Measurements from ENCODE around the gene TRAPPC14.

TRAPPC14 gene

GRCh38 chr7:100126931-100127865 lies 31.3 kb downstream of the TRAPPC14 start, which contains the start of gene MBLAC1:
Gene MBLAC1 (plus strand): TSS chr7:100126967. CDS start chr7:100127396, 429 bp downstream.
- H3K4me3 ChIP-seq (ENCODE audit: low read depth, low read length): peak within 1 kb of the TSS; percentile 96
- peak; percentile 97 for DNase-seq (ENCODE audit: low read depth)
- TF ChIP-seq, protein P1, sequence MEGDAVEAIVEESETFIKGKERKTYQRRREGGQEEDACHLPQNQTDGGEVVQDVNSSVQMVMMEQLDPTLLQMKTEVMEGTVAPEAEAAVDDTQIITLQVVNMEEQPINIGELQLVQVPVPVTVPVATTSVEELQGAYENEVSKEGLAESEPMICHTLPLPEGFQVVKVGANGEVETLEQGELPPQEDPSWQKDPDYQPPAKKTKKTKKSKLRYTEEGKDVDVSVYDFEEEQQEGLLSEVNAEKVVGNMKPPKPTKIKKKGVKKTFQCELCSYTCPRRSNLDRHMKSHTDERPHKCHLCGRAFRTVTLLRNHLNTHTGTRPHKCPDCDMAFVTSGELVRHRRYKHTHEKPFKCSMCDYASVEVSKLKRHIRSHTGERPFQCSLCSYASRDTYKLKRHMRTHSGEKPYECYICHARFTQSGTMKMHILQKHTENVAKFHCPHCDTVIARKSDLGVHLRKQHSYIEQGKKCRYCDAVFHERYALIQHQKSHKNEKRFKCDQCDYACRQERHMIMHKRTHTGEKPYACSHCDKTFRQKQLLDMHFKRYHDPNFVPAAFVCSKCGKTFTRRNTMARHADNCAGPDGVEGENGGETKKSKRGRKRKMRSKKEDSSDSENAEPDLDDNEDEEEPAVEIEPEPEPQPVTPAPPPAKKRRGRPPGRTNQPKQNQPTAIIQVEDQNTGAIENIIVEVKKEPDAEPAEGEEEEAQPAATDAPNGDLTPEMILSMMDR (IDR thresholded peaks at IDR 0.05; ENCODE audit: insufficient read depth, low read depth, low read length, missing control alignments): no peak

DNA sequence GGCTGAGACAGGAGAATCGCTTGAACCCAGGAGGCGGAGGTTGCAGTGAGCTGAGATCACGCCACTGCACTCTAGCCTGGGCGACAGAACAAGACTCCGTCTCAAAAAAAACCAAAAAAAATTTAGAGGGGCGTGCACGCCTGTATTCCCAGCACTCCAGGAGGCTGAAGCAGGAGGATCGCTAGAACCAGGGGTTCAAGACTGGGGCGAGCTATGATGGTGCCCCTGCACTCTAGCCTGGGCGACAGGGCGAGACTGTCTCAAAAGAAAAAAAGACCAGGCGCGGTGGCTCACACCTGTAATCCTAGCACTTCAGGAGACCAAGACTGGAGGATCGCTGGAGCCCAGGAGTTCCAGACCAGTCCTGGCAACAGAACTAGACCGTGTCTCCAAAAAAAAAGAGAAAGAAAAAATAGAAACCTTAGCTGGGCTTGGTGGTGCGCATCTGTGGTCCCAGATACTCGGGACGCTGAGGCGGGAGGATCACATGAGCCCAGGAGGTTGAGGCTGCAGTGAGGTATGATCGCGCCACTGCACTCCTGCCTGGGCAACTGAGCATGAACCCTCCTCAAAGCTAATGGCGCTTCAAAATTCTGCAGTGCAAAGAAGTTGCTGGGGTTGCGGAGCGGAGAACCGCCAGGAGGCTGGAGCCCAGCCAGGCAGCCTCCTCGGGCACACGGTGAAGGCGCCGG lies 32.1 kb downstream of the TRAPPC14 start:
- DNase-seq (ENCODE audit: low read depth): no peak
- H3K4me3 ChIP-seq (ENCODE audit: low read depth, low read length): peak overlapping the region; percentile 96
- TF ChIP-seq, protein P1 (IDR thresholded peaks at IDR 0.05; ENCODE audit: insufficient read depth, low read depth, low read length, missing control alignments): no peak

GRCh38 chr7:100124301-100125230 lies 34.0 kb downstream of the TRAPPC14 start:
- no peak for DNase-seq (ENCODE audit: low read depth)
- TF ChIP-seq, protein P1 (IDR thresholded peaks at IDR 0.05; ENCODE audit: insufficient read depth, low read depth, low read length, missing control alignments): no peak
- H3K4me3 ChIP-seq (ENCODE audit: low read depth, low read length): no peak overlapping the region

DNA sequence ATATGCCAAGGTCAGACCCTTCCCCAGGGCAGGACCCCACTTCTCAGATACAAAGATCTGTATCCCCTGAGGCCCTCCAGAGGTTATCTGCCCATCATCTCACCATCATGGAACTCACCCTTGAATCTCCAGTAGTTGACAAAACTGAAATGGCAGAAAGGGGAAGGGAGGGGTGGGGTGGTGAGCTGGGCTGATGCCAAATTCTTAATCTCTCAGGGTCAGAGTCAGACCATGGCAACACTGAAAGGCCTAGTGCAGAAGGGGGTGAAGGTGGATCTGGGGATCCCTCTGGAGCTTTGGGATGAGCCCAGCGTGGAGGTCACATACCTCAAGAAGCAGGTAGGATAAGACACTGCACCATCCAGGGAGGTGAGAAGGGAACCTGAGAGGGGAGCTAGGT lies 36.0 kb downstream of the TRAPPC14 start:
- TF ChIP-seq, protein P1 (IDR thresholded peaks at IDR 0.05; ENCODE audit: insufficient read depth, low read depth, low read length, missing control alignments): no peak
- no peak for DNase-seq (ENCODE audit: low read depth)
- H3K4me3 ChIP-seq (ENCODE audit: low read depth, low read length): no peak overlapping the region

DNA sequence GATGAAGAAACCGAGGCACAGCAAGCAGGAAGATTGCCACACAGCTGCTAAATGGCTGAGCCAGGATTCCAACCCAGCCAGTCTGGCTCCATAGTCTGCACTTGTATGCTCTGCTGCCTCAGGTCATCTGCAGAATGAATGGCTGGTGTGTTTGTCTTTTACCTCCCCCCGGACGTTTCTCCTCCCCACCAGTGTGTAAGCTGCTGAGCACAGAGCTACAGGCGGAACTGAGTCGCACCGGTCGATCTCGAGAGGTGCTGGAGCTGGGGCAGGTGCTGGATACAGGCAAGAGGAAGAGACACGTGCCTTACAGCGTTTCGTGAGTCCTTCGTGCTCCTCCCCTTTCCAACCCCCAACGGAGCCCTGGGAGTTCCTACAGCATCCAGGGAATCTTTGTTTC lies 36.5 kb downstream of the TRAPPC14 start:
- TF ChIP-seq, protein P1 (IDR thresholded peaks at IDR 0.05; ENCODE audit: insufficient read depth, low read depth, low read length, missing control alignments): no peak
- H3K4me3 ChIP-seq (ENCODE audit: low read depth, low read length): no peak overlapping the region
- no peak for DNase-seq (ENCODE audit: low read depth)

GRCh38 chr7:100120733-100121036 lies 37.8 kb downstream of the TRAPPC14 start:
- TF ChIP-seq, protein P1 (IDR thresholded peaks at IDR 0.05; ENCODE audit: insufficient read depth, low read depth, low read length, missing control alignments): no peak
- no peak for DNase-seq (ENCODE audit: low read depth)
- no peak overlapping the region for H3K4me3 ChIP-seq (ENCODE audit: low read depth, low read length)
